ENCODE measurements around the gene JOSD1.

Gene JOSD1

GRCh38 chr22:38732251-38732815 is 31.6 kb upstream of the JOSD1 start:
- no peak for DNase-seq

- DNase-seq, result no peak
Measured at GRCh38 chr22:38731703-38732161, 31.0 kb upstream of the JOSD1 start.

- DNase-seq, result no peak
Measured at GRCh38 chr22:38730411-38730871, 29.7 kb upstream of the JOSD1 start.

- DNase-seq, result no peak
Measured at GRCh38 chr22:38729946-38730345, 29.2 kb upstream of the JOSD1 start.

- DNase-seq, result no peak
Measured at GRCh38 chr22:38728871-38729796, 28.4 kb upstream of the JOSD1 start.

- DNase-seq, result no peak
Measured at GRCh38 chr22:38727530-38728451, 27.0 kb upstream of the JOSD1 start.

GRCh38 chr22:38727123-38727522 is 26.4 kb upstream of the JOSD1 start:
- DNase-seq, result no peak

- no peak for DNase-seq
Measured at GRCh38 chr22:38725900-38726655, 25.3 kb upstream of the JOSD1 start.

GRCh38 chr22:38724926-38725571 is 24.3 kb upstream of the JOSD1 start:
- no peak for DNase-seq

GRCh38 chr22:38724176-38724575 is 23.4 kb upstream of the JOSD1 start:
- no peak for DNase-seq

GRCh38 chr22:38721551-38721950 is 20.8 kb upstream of the JOSD1 start:
- no peak for DNase-seq

GRCh38 chr22:38720350-38720749 is 19.6 kb upstream of the JOSD1 start:
- no peak for DNase-seq

GRCh38 chr22:38719196-38719595 is 18.5 kb upstream of the JOSD1 start:
- no peak for DNase-seq

- DNase-seq, result peak; percentile 86
Measured at GRCh38 chr22:38718414-38718813, 17.7 kb upstream of the JOSD1 start.

GRCh38 chr22:38717244-38717643 is 16.5 kb upstream of the JOSD1 start:
- DNase-seq, result no peak

GRCh38 chr22:38716826-38717225 is 16.1 kb upstream of the JOSD1 start:
- no peak for DNase-seq

- DNase-seq, result no peak
Measured at GRCh38 chr22:38716271-38716670, 15.5 kb upstream of the JOSD1 start.

GRCh38 chr22:38715852-38716251 is 15.1 kb upstream of the JOSD1 start:
- no peak for DNase-seq

GRCh38 chr22:38715176-38715764 is 14.5 kb upstream of the JOSD1 start:
- no peak for DNase-seq

GRCh38 chr22:38713921-38714320 is 13.2 kb upstream of the JOSD1 start:
- DNase-seq, result no peak

- no peak for DNase-seq
Measured at GRCh38 chr22:38712486-38713207, 11.9 kb upstream of the JOSD1 start.
